OCI-LY7 (cell line): ENCODE data around the gene ARID5B.

Source experiments
- CTCF ChIP-seq: fragments of 200-600 bp; sonication (generic); conservative IDR thresholded peaks from 2 replicates; pipeline ENCODE4 v1.5.1; 2014; ENCODE audit warnings: mild to moderate bottlenecking, antibody characterized with exemption, low read length, moderate library complexity, mixed read lengths
- EZH2phosphoT487 ChIP-seq: fragments of 200-600 bp; sonication (generic); IDR thresholded peaks from 2 replicates; pipeline ENCODE4 v1.6.1; 2018; ENCODE audit warnings: low read depth, borderline replicate concordance, mild to moderate bottlenecking, mixed run types, antibody characterized with exemption, low read length, moderate library complexity, mixed read lengths

GRCh38 chr10:62012318-62012717, 110.8 kb downstream of the ARID5B start:
- TF ChIP-seq CTCF (no peak), EZH2phosphoT487 (no peak)
